Measurements from ENCODE around the gene KRT84.
"Not testable (repeated sequence)": the region's sequence is repeated elsewhere in the genome, so short reads cannot be mapped to it uniquely, and the experiment has no call there.

Gene KRT84

DNA sequence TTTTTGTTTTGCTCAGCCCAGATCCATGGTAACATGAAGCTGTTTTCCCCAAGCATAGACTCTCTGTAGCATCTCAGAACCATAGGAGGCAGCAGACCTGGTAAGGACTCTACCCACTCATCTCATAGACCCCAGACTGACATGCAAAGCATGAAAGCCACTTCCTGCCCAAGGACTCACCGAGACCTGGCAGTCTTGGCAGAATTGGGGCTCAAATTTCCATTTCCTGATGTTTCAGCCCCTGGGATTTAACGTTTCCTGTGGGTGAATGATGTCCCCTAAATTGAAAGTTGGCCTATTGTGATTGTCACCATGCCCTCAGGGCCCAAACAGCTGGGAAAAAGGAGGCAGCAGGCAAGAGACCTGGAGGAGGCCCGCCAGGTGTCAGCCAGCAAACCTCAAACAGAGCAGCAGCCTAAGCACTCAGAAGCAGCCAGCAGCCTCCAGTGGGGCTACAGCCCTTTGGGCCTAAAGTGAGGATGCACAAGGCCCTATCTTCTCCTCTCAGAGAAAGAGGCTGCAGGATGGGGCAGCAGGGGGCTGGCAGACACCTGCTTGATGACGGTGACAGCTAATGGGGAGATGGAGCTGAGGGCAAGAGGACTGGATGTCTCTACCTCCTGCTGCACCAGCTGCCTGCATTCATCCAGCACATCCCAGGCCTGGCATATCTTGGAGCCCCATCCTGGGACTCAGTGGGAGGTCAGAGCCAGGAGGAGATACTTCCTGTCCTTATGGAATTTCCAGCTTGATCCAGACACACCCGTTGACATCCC is 26.7 kb downstream of the KRT84 start:
- no peak for DNase-seq

DNA sequence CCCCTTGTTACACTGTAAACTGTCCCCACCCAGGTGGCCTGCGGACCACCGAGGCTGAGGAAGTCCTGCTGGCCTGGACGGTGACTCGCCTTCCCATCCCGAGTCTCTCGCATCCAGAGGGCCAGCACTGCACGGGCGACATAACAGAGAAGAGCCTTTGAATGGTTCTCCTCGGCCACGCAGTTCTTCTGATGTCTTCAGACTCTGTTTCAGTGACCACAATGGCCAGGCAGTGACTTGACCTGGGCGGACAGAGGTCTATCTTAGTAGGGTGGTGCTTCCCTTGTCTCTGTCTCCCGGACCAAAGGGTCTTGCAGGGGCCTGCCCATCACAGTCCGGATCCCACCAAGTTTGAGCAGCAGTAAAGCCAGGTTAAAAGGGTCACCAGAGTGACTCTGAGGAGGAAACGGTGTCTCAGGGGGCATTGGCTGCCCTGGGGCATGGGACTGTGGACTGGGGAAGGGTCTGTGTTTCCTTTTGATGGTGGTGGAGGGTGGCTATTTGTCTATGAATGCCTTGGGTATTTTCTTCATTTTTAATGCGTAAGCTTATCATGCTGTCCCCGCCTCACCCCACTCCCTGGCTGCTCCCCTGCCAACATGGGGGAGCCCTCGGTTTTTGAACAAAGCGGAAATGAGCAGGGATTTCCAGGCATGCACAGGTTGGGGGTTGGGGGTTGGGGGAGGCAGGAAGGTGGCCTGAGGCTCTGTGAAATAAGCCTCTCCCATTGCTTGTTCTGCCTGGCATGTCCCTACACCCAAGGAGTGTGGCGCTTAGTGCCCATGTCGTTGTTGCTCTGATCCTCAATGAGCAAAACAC is 28.5 kb downstream of the KRT84 start:
- DNase-seq: no peak

GRCh38 chr12:52356031-52356761 is 29.3 kb downstream of the KRT84 start:
- no peak for DNase-seq

- DNase-seq: no peak
Measured at GRCh38 chr12:52355176-52355575, 30.3 kb downstream of the KRT84 start.

GRCh38 chr12:52354200-52354599 is 31.3 kb downstream of the KRT84 start:
- DNase-seq: no peak

DNA sequence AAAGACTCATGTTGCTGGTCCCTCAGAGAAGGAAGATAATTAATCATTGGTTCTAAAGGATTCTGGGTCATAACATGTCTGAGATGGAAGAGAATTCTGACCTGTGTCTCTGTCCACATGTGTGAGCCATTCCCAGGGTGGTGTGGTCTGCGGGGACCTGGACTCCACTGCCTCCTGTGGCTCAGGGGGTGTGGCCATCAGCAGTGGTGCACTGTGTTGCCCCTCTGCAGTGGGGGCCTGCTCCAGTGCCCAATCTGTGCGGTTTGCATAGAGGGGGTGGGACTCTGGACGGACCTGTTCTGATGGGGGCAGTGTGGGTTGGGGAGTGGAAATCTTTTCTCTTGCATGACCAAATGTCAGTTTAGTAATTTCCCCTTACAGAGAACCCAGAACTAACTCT is 31.7 kb downstream of the KRT84 start:
- DNase-seq: no peak

- no peak for DNase-seq
Measured at GRCh38 chr12:52352951-52353350, 32.5 kb downstream of the KRT84 start.

DNA sequence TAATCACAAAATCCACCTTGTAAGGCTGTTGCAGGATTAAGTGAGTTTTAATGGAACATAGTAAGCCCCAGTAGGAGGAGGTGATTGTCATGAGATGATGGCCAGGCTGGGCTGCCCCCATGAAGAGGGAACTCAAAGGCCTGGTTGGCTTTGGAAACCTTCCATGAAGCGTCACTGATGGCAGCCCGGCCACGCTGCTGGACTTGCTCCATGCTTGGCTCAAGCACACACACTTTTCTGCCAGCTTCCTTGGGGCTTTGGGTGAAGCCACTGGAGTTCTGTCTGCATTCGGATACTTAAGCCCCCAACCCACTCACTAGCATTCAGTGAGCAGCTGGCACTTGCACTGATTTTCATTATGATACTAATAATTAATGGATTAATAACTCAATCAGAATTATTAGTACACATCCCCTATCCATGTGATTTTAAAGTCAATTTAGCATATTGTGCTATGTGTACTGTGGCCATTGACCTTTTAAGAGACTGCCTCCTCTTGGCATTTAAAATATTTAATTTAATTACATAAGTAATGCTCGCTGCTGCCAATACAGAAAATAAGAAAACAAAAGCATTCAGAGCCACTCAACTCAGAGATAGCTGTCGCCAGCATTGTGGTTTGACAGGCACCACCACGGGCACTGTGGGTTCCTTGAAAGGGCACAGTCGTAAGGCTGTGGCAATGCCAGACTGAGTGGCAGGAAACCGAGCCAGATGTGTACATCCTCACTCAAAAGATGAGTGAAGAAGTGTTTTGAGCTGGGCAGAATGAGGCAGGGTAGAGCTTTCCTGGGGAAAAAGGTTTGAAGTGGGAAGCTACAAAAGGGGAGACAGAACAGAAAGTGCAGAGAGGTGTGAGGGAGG is 34.0 kb downstream of the KRT84 start:
- no peak for DNase-seq

DNA sequence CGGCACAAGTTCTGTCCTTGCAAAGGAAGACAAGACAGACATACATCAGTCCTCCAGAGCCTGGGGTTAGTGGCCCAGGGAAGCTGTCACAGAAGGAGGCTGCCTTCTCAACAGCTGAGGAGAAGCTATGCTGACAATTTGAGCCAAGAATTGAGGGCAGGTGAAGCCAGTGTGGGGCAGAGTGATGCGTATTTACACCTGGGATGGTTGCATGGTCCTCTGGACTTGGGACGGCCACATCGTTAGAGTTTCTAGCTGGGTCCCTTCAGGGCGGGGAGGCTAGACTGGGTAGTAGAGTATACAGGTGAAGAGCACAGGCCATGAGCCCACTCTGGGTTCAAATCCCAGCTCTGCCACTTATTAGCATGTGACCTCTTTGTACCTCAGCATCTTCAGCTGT is 34.7 kb downstream of the KRT84 start:
- DNase-seq: no peak

DNA sequence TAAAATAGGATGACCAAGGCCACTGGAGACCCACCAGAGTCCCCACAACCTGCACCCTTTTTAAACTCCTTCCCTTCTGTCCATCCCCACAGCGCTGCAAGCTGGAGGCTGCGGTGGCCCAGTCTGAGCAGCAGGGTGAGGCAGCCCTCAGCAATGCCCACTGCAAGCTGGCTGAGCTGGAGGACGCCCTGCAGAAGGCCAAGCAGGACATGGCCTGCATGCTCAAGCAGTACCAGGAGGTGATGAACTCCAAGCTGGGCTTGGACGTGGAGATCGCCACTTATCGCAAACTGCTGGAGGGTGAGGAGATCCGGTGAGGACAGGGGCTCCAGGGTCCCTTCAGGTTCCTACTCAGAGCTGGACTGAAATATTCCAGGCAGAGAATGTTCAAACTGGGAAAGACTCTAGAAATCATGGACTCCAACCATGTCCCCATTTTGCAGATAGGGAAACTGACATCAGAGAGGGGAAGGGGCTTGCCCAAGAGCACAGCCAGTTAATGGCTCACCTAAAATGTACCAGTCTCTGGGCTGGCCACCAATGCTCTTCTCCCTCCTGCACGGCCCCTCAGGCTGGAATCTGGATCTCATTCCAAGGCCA is 35.3 kb downstream of the KRT84 start:
- no peak for DNase-seq

- DNase-seq: no peak
Measured at GRCh38 chr12:52349196-52349595, 36.3 kb downstream of the KRT84 start.

- DNase-seq: no peak
Measured at GRCh38 chr12:52347551-52348510, 37.6 kb downstream of the KRT84 start.

DNA sequence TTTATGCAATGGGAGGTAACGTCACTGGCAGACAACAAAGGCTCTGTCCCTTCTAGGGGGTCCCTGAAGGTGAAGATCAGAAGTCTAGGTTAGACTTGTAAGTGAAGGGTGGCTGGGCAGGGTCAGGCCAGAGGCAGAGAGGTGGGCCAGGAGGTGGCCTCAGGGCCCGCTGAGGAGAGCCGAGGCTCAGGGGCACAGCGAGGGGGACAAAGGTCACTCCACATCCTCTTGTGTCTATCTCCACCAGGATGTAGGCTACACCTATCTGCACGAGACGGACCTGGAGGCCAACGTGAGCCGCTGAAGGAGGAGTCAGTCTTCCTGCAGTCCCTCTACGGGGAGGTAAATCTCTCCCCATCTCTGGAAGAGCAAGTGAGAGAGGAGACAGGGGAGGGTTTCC is 38.4 kb downstream of the KRT84 start:
- no peak for DNase-seq

DNA sequence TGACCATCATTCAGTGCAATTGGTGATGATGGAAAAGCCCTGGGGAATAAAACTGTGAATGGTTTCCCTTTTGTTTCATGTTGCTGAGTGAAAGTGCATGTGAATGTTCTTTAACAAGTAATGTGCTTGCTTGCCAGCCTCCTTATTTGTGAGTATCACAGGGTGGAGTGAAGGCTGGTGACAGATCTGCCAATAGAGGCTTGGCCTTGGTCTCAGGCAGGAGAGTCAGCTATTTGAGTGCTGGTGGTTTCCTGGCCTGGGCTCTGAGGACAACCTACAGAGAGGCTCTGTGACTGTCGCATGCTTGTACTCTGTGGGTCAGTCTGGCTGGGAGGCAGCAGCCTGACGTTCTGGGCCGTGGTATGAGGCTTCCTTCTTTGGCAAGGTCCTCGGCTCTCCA is 38.9 kb downstream of the KRT84 start:
- no peak for DNase-seq

DNA sequence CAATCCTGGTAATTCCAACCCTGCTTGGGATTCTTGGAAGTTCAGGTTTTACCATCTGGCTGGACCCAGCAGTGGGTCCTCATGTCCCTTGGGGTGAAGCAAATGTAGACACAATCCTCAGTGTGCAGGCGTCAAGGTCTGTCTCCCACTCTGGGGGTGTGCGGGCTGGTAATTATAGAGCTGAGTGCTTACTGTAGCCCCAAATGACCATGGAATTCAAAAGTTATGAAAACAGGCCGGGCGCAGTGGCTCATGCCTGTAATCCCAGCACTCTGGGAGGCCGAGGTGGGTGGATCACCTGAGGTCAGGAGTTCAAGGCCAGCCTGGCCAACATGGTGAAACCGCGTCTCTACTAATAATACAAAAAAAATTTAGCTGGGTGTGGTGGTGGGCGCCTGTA is 40.4 kb downstream of the KRT84 start:
- DNase-seq: not testable (repeated sequence)

- no peak for DNase-seq
Measured at GRCh38 chr12:52344111-52344510, 41.3 kb downstream of the KRT84 start.

DNA sequence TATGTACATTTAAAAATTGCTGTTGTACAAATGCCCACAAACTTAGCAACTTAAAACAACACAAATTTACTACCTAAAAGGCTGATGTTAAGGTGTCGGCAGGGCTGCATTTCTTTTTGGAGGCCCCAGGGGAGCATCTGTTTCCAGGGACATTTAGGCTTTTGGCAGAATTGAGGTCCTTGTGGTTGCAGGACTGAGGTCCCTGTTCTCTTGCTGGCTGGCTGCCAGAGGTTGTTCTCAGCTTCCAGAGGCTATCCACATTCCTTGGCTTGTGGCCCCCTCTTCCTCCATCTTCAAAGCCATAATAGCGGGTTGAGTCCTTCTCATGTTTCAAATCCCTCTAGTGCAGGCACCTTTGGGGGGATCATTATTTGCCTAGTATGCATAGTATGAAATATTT is 41.9 kb downstream of the KRT84 start:
- DNase-seq: no peak

- DNase-seq: no peak
Measured at GRCh38 chr12:52342781-52343490, 42.5 kb downstream of the KRT84 start.

DNA sequence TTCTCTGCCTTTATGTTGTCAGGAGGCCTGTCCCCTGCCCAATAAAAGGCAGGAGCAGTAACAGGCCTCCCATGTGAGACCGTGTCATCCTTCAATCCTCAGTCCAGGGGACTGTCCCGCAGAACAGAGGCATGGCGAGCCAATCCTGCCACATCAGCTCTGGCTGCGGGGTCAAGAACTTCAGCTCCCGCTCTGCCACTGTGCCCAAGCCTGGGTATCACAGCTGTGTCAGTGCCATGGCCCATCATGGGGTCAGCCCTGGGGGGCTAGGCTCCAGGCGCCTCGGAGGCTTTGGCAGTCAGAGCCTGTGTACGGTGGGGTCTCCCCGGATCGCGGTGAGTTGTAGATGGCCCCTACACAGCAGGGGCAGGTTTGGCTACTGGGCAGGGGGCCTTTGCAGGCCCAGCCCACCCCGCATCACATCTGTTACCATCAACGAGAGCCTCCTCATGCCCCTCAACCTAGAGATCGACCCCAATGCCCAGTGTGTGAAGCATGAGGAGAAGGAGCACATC is 44.3 kb downstream of the KRT84 start:
- no peak for DNase-seq

Data from NCI-H1436 treated with DMSO at 0.1 percent for 48 hours (cell line).